Progenitor cell of endocrine pancreas (in vitro differentiated cells): ENCODE measurements around the gene SPTLC2. TPM values are rescaled to one million over a fixed set of nuclear protein-coding genes. Genes with fewer than 3 reads are reported as not detected.

Experiments
- DNase-seq: peaks from one replicate; pipeline ENCODE4 v3.0.0; 2021; ENCODE audit warnings: low spot score; ENCODE audit not compliant: unreplicated experiment
- H3K27ac Mint-ChIP-seq: 2 replicates; pipeline ENCODE4 v1.8.0; 2021; ENCODE audit warnings: mild to moderate bottlenecking, moderate library complexity, mixed read lengths
- H3K27me3 Mint-ChIP-seq: 2 replicates; pipeline ENCODE4 v1.8.0; 2021; ENCODE audit warnings: mixed read lengths
- H3K36me3 Mint-ChIP-seq: 2 replicates; pipeline ENCODE4 v1.8.0; 2022; ENCODE audit warnings: mixed read lengths; ENCODE audit not compliant: insufficient read depth
- H3K4me1 Mint-ChIP-seq: 2 replicates; pipeline ENCODE4 v1.8.0; 2021; ENCODE audit warnings: low read depth, mixed read lengths
- H3K4me3 Mint-ChIP-seq: 2 replicates; pipeline ENCODE4 v1.8.0; 2021; ENCODE audit warnings: low read depth, mild to moderate bottlenecking, moderate library complexity, mixed read lengths
- H3K9me3 Mint-ChIP-seq: 2 replicates; pipeline ENCODE4 v1.8.0; 2021; ENCODE audit warnings: low read depth, mixed read lengths
- total RNA-seq: library from RNA; stranded (reverse); gene quantifications from 2 replicates; pipeline ENCODE4 v1.2.1, GENCODE V29; 2021
- TF ChIP-seq, protein P1 (sequence below): fragments of 200-600 bp; sonication (generic); IDR thresholded peaks from one replicate; pipeline ENCODE4 v1.5.0; 2021; ENCODE audit warnings: antibody characterized with exemption, mild to moderate bottlenecking; ENCODE audit not compliant: unreplicated experiment

The SPTLC2 gene
- total RNA-seq, 1 donor from 2014 or later = 53.6 TPM

DNA sequence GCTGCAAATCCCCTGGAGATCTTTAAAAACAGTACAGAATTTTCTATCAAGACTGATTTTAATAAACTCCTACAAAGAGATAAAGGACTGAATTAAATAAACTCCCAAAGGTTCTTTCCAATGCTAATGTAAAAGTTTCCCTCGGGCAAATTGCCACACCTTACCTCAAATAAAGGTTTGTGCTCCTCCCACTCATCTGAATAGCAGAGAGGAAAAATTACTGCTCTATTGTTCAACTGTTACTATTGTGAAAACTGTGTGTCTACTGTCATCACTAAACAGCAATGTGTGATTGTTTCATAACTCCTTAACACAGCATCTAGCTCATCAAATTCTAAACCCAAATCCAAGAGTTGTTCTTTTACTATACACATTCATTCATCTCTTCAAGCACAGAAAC lies 3.2 kb downstream of the SPTLC2 start:
- TF ChIP-seq, protein P1, sequence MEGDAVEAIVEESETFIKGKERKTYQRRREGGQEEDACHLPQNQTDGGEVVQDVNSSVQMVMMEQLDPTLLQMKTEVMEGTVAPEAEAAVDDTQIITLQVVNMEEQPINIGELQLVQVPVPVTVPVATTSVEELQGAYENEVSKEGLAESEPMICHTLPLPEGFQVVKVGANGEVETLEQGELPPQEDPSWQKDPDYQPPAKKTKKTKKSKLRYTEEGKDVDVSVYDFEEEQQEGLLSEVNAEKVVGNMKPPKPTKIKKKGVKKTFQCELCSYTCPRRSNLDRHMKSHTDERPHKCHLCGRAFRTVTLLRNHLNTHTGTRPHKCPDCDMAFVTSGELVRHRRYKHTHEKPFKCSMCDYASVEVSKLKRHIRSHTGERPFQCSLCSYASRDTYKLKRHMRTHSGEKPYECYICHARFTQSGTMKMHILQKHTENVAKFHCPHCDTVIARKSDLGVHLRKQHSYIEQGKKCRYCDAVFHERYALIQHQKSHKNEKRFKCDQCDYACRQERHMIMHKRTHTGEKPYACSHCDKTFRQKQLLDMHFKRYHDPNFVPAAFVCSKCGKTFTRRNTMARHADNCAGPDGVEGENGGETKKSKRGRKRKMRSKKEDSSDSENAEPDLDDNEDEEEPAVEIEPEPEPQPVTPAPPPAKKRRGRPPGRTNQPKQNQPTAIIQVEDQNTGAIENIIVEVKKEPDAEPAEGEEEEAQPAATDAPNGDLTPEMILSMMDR = no peak
- Mint-ChIP-seq H3K4me3 (no peak overlapping the region), H3K36me3 (no peaks in the 10 kb centered on the region), H3K27me3 (peaks cover 2% of the 10 kb centered on the region), H3K4me1 (peaks cover 25% of the 10 kb centered on the region), H3K27ac (no peak overlapping the region), H3K9me3 (no peaks in the 10 kb centered on the region)
- no peak for DNase-seq

DNA sequence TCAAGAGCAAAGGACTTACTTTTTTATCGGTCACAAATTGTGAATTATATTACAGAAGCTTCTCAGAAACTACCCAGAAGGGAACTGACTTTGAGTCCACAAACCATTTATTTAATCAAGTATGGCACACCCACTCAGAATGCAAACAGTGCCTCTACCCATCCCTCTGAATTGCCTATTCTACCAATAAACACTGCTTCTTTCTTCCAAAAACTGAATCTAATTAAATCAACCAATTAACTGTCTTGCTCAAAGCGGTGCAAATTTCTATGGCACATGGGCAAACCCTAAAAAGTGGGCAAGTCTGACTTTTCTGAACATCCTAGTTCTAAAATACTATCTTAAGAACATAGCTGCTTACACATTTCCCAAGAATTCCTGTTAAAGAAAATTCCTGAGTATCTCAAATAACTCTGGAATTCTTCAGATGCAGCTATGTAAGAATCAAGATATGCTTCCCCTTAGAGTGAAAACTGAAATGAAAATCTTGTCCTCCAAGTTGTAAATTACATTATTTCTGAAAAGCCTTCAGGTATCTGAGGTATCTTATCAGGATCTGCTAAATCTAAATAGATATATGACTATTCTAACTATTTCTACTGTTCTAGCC lies 4.3 kb downstream of the SPTLC2 start:
- Mint-ChIP-seq H3K36me3 (no peaks in the 10 kb centered on the region), H3K4me1 (peaks cover 28% of the 10 kb centered on the region), H3K4me3 (no peak overlapping the region), H3K27ac (no peak overlapping the region), H3K27me3 (no peaks in the 10 kb centered on the region), H3K9me3 (no peaks in the 10 kb centered on the region)
- DNase-seq = no peak
- TF ChIP-seq, protein P1 = no peak

DNA sequence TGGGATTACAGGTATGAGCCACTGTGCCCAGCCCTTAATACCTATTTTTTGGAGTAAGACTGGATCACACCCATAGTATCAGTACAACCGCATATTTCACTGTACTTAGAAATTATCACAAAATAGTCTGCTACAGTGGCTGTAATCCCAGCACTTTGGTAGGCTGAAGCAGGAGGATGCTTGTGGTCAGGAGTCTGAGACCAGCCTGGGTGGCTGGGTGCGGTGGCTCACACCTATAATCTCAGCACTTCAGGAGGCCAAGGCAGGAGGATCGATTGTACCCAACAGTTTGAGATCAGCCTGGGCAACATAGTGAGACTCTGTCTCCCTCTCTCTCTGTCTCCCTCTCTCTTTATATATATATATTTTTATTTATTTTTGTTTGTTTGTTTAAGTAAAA lies 5.9 kb downstream of the SPTLC2 start:
- H3K36me3 Mint-ChIP-seq = no peaks in the 10 kb centered on the region
- no peak for DNase-seq
- H3K27ac Mint-ChIP-seq = no peak overlapping the region
- no peaks in the 10 kb centered on the region for H3K9me3 Mint-ChIP-seq
- TF ChIP-seq, protein P1 = no peak
- peaks cover 29% of the 10 kb centered on the region for H3K4me1 Mint-ChIP-seq
- H3K4me3 Mint-ChIP-seq = no peak overlapping the region
- no peaks in the 10 kb centered on the region for H3K27me3 Mint-ChIP-seq

DNA sequence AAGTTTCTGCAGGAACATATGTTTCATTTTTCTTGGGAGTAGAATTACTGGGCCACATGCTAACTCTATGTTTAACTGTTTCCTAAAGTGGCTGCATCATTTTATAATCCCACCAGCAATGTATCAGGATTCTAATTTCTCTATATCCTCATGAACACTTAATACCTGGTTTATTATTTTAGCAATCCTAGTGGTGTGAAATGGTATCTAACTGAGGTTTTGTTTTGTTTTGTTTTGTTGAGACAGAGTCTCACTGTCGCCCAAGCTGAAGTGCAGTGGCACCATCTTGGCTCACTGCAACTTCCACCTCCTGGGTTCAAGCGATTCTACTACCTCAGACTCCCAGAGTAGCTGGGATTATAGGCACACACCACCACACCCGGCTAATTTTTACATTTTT lies 6.5 kb downstream of the SPTLC2 start:
- Mint-ChIP-seq H3K27me3 (no peaks in the 10 kb centered on the region), H3K4me1 (peaks cover 29% of the 10 kb centered on the region), H3K4me3 (no peak overlapping the region), H3K9me3 (no peaks in the 10 kb centered on the region), H3K36me3 (no peaks in the 10 kb centered on the region), H3K27ac (no peak overlapping the region)
- TF ChIP-seq, protein P1 = no peak
- no peak for DNase-seq

DNA sequence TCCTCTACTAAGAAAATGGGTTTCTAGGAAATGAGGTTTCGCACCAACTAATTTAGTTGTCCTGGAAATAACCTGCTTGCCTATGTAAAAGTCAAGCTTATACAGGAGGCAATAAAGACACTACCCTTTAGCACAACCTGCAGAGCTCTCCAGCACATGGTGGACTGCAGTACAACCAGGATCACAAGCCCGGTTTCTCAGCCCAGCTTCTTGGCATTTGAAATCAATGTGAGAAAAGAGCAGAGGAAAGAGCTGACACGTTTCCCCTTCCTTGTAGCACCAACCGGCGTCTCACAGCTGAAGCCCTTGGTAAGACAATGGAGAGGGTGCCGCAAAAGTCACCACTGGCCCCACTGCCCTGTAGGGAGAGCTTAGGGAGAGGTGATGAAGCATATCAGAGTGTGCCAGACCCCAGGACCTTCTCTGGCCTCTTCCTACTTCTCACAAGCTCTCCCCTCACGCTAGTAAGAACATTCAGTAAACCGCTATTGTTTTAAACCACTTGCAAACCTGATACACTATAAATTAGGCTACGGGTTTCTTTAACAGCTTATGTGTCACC lies 8.6 kb downstream of the SPTLC2 start:
- peak overlapping the region; percentile 39 for H3K27ac Mint-ChIP-seq
- H3K9me3 Mint-ChIP-seq = no peaks in the 10 kb centered on the region
- H3K4me3 Mint-ChIP-seq = no peak overlapping the region
- peaks cover 32% of the 10 kb centered on the region for H3K4me1 Mint-ChIP-seq
- TF ChIP-seq, protein P1 = no peak
- no peak for DNase-seq
- no peaks in the 10 kb centered on the region for H3K36me3 Mint-ChIP-seq
- H3K27me3 Mint-ChIP-seq = no peaks in the 10 kb centered on the region
